H1 (cell line): ENCODE results near the gene MEA1. TPM values are rescaled to one million over a fixed set of nuclear protein-coding genes. Genes with fewer than 3 reads are reported as not detected.

Experiments
- CTCF ChIA-PET: fragments of 300-600 bp; sonication (Branson Sonifier 250); formaldehyde crosslinking; loops from one replicate; lab custom pipeline; 2021; ENCODE audit not compliant: partially characterized antibody; lab: Charles Lee
- POLR2A ChIA-PET: fragments of 300-600 bp; sonication (Branson Sonifier 250); formaldehyde crosslinking; loops from one replicate; lab custom pipeline; 2021; ENCODE audit warnings: inconsistent platforms; ENCODE audit not compliant: partially characterized antibody; lab: Charles Lee
- DNase-seq, 2 experiments: peaks; one replicate each; pipeline versions ENCODE4 v3.0.0 to v3.0.0-alpha.2; 2010 to 2022; ENCODE audit warnings: low spot score in 2 of 2, low read depth in 1 of 2, mixed read lengths in 1 of 2
- FAIRE-seq: peaks from 2 replicates; lab custom pipeline; 2011; peaks lifted over from hg19 to GRCh38; lab: Jason Lieb, UNC
- H2AFZ ChIP-seq: 2 replicates; pipeline ENCODE4 v1.8.1; 2012; ENCODE audit warnings: low read length, inconsistent platforms
- H2AK5ac ChIP-seq: 2 replicates; pipeline ENCODE4 v1.6.1; 2013; ENCODE audit warnings: low read depth, low read length
- H2BK120ac ChIP-seq: replicated peaks from 2 replicates; pipeline ENCODE3; 2013; ENCODE audit warnings: low read depth, low read length, inconsistent platforms
- H2BK12ac ChIP-seq: 2 replicates; pipeline ENCODE4 v1.6.1; 2013; ENCODE audit warnings: low read depth, low read length
- H2BK15ac ChIP-seq: 2 replicates; pipeline ENCODE4 v1.6.1; 2013; ENCODE audit warnings: low read length
- H2BK20ac ChIP-seq: 2 replicates; pipeline ENCODE4 v1.6.1; 2013; ENCODE audit warnings: low read length
- H2BK5ac ChIP-seq: 2 replicates; pipeline ENCODE4 v1.6.1; 2013; ENCODE audit warnings: low read depth, low read length
- H3K14ac ChIP-seq: 2 replicates; pipeline ENCODE4 v1.6.1; 2013; ENCODE audit warnings: inconsistent platforms; ENCODE audit not compliant: insufficient read length
- H3K18ac ChIP-seq: 2 replicates; pipeline ENCODE4 v1.6.1; 2013; ENCODE audit warnings: low read length; ENCODE audit errors: extremely low read depth
- H3K23ac ChIP-seq: 2 replicates; pipeline ENCODE4 v1.6.1; 2013; ENCODE audit warnings: inconsistent platforms; ENCODE audit not compliant: insufficient read length
- H3K23me2 ChIP-seq: 2 replicates; pipeline ENCODE4 v1.6.1; 2013; ENCODE audit warnings: low read depth, low read length
- H3K27ac ChIP-seq: 2 replicates; pipeline ENCODE4 v1.6.1; 2011; ENCODE audit warnings: low read depth, low read length, inconsistent platforms
- H3K27me3 ChIP-seq, 4 experiments: replicated peaks in 1 of 4; 1 replicate in 1 of 4; 2 replicates in 3 of 4; pipeline versions ENCODE4 v1.6.1 to v1.8.1; 2011 to 2013; ENCODE audit warnings: low read length in 3 of 4, mild to moderate bottlenecking in 3 of 4, inconsistent platforms in 2 of 4, mixed read lengths in 2 of 4, moderate library complexity in 1 of 4; ENCODE audit not compliant: control insufficient read depth in 3 of 4, insufficient read depth in 3 of 4; ENCODE audit errors: extremely low read depth in 1 of 4
- H3K36me3 ChIP-seq, 4 experiments: 2 replicates each; pipeline versions ENCODE4 v1.6.1 to v1.8.1; 2011 to 2013; ENCODE audit warnings: mild to moderate bottlenecking in 4 of 4, low read length in 3 of 4, moderate library complexity in 2 of 4, control low read depth in 1 of 4, inconsistent platforms in 1 of 4; ENCODE audit not compliant: insufficient read depth in 4 of 4, control insufficient read depth in 2 of 4
- H3K4ac ChIP-seq: replicated peaks from 2 replicates; pipeline ENCODE3; 2013; ENCODE audit warnings: low read length, low read depth, mixed read lengths, inconsistent platforms; ENCODE audit not compliant: insufficient read length
- H3K4me1 ChIP-seq, 4 experiments: replicated peaks in 1 of 4; 1 replicate in 1 of 4; 2 replicates in 3 of 4; pipeline versions ENCODE4 v1.6.1 to v1.8.1; 2011 to 2013; ENCODE audit warnings: low read length in 3 of 4, inconsistent platforms in 2 of 4, mixed read lengths in 1 of 4; ENCODE audit not compliant: insufficient read depth in 4 of 4, control insufficient read depth in 3 of 4
- H3K4me2 ChIP-seq, 2 experiments: 2 replicates each; pipeline versions ENCODE4 v1.6.1 to v1.8.1; 2011 to 2013; ENCODE audit warnings: low read depth in 2 of 2, low read length in 2 of 2, control low read depth in 1 of 2, inconsistent platforms in 1 of 2, mild to moderate bottlenecking in 1 of 2; ENCODE audit not compliant: insufficient read depth in 1 of 2
- H3K4me3 ChIP-seq, 4 experiments: fragments of 200-600, 300-600 bp in 1 of 4; sonication (generic), shearing (Covaris generic), sonication (Bioruptor Twin) in 1 of 4; 2 replicates each; pipeline versions ENCODE4 v1.5.1 to v1.8.1; 2011 to 2016; ENCODE audit warnings: low read length in 4 of 4, low read depth in 3 of 4, control low read depth in 2 of 4, inconsistent platforms in 2 of 4, mild to moderate bottlenecking in 2 of 4, mixed read lengths in 1 of 4, moderate library complexity in 1 of 4; ENCODE audit not compliant: insufficient read depth in 2 of 4; ENCODE audit errors: extremely low read depth in 1 of 4
- H3K56ac ChIP-seq: replicated peaks from 2 replicates; pipeline ENCODE3; 2013; ENCODE audit warnings: low read depth, mild to moderate bottlenecking, mixed read lengths, low read length, inconsistent platforms; ENCODE audit not compliant: insufficient read length
- H3K79me1 ChIP-seq: 2 replicates; pipeline ENCODE4 v1.6.1; 2013; ENCODE audit warnings: low read depth, low read length, control low read depth
- H3K79me2 ChIP-seq, 2 experiments: 2 replicates each; pipeline versions ENCODE4 v1.6.1 to v1.8.1; 2012 to 2013; ENCODE audit warnings: low read length in 2 of 2, mild to moderate bottlenecking in 2 of 2, inconsistent platforms in 1 of 2; ENCODE audit not compliant: insufficient read depth in 2 of 2, control insufficient read depth in 1 of 2
- H3K9ac ChIP-seq, 4 experiments: replicated peaks in 1 of 4; 1 replicate in 1 of 4; 2 replicates in 3 of 4; pipeline versions ENCODE4 v1.6.1 to v1.8.1; 2011 to 2013; ENCODE audit warnings: low read depth in 3 of 4, low read length in 3 of 4, control low read depth in 2 of 4, mild to moderate bottlenecking in 2 of 4, moderate library complexity in 2 of 4, inconsistent platforms in 1 of 4; ENCODE audit errors: extremely low read depth in 1 of 4
- H3K9me3 ChIP-seq, 2 experiments: 2 replicates each; pipeline versions ENCODE4 v1.6.1 to v1.8.1; 2012 to 2013; ENCODE audit warnings: mild to moderate bottlenecking in 2 of 2, moderate library complexity in 2 of 2, control low read depth in 1 of 2, inconsistent platforms in 1 of 2, low read depth in 1 of 2, low read length in 1 of 2, mixed read lengths in 1 of 2; ENCODE audit not compliant: insufficient read depth in 2 of 2
- H4K20me1 ChIP-seq, 2 experiments: replicated peaks in 1 of 2; 2 replicates each; pipeline versions ENCODE3 to v1.8.1; 2011 to 2013; ENCODE audit warnings: inconsistent platforms in 2 of 2, low read length in 2 of 2, mild to moderate bottlenecking in 1 of 2; ENCODE audit not compliant: insufficient read depth in 2 of 2, control insufficient read depth in 1 of 2
- H4K5ac ChIP-seq: 2 replicates; pipeline ENCODE4 v1.6.1; 2013; ENCODE audit warnings: low read length, low read depth, mixed read lengths, inconsistent platforms; ENCODE audit not compliant: insufficient read length
- H4K8ac ChIP-seq: 2 replicates; pipeline ENCODE4 v1.8.0; 2013; ENCODE audit warnings: mild to moderate bottlenecking, moderate library complexity, low read length, inconsistent platforms; ENCODE audit not compliant: insufficient read depth; ENCODE audit errors: extremely low read depth
- H4K91ac ChIP-seq: replicated peaks from 2 replicates; pipeline ENCODE3; 2013; ENCODE audit warnings: low read length, mixed read lengths, inconsistent platforms; ENCODE audit not compliant: insufficient read length
- BACH1 ChIP-seq: IDR thresholded peaks from 2 replicates; pipeline ENCODE4 v1.6.1; 2012; ENCODE audit warnings: low read length, improper control_type of control experiment
- BCL11A ChIP-seq, 2 experiments: IDR thresholded peaks; one replicate each; pipeline ENCODE4 v1.6.1; 2011; ENCODE audit warnings: low read depth in 2 of 2, low read length in 2 of 2, mild to moderate bottlenecking in 2 of 2
- BRCA1 ChIP-seq: IDR thresholded peaks from 2 replicates; pipeline ENCODE4 v1.6.1; 2012; ENCODE audit warnings: low read depth, low read length, improper control_type of control experiment
- CEBPB ChIP-seq: IDR thresholded peaks from 2 replicates; pipeline ENCODE4 v1.6.1; 2012; ENCODE audit warnings: low read depth, low read length
- CHD1 ChIP-seq: IDR thresholded peaks from 2 replicates; pipeline ENCODE4 v1.6.1; 2012; ENCODE audit warnings: low read depth, low read length, improper control_type of control experiment
- CHD2 ChIP-seq: IDR thresholded peaks from 2 replicates; pipeline ENCODE4 v1.6.1; 2012; ENCODE audit warnings: low read length, improper control_type of control experiment
- FOSL1 ChIP-seq: IDR thresholded peaks from 2 replicates; pipeline ENCODE4 v1.6.1; 2011; ENCODE audit warnings: mild to moderate bottlenecking, low read depth, low read length, moderate library complexity; ENCODE audit not compliant: insufficient read depth
- JUND ChIP-seq: IDR thresholded peaks from 2 replicates; pipeline ENCODE4 v1.6.1; 2011; ENCODE audit warnings: mild to moderate bottlenecking, improper control_type of control experiment, low read length
- KDM5A ChIP-seq: fragments of 200-600 bp; IDR thresholded peaks from 2 replicates; pipeline ENCODE4 v1.7.1; 2012; ENCODE audit warnings: mild to moderate bottlenecking, low read length, inconsistent platforms, mixed read lengths
- POLR2AphosphoS5 ChIP-seq: IDR thresholded peaks from 2 replicates; pipeline ENCODE4 v1.6.1; 2011; ENCODE audit warnings: low read depth, low read length
- POU5F1 ChIP-seq: IDR thresholded peaks from 2 replicates; pipeline ENCODE4 v1.6.1; 2011; ENCODE audit warnings: low read depth, mild to moderate bottlenecking, low read length, moderate library complexity
- RAD21 ChIP-seq, 2 experiments: IDR thresholded peaks in 1 of 2; conservative IDR thresholded peaks in 1 of 2; 2 replicates each; pipeline ENCODE4 v1.6.1; 2011; ENCODE audit warnings: low read depth in 2 of 2, low read length in 2 of 2, improper control_type of control experiment in 1 of 2, inconsistent platforms in 1 of 2, mild to moderate bottlenecking in 1 of 2, moderate library complexity in 1 of 2
- SIRT6 ChIP-seq: IDR thresholded peaks from one replicate; pipeline ENCODE4 v1.7.1; 2012; ENCODE audit warnings: low read length, inconsistent platforms
- SUZ12 ChIP-seq: fragments of 200-600 bp; sonication (generic); IDR thresholded peaks from 2 replicates; pipeline ENCODE4 v1.6.1; 2012; ENCODE audit warnings: mild to moderate bottlenecking, inconsistent platforms, low read length, moderate library complexity, mixed read lengths
- ZNF274 ChIP-seq: IDR thresholded peaks from 2 replicates; pipeline ENCODE4 v1.7.0; 2012; ENCODE audit warnings: low read length, borderline replicate concordance; ENCODE audit errors: extremely low read depth
- WGBS, 2 experiments: shearing (Covaris generic) in 1 of 2; methylation state at CpG; one replicate each; pipeline versions ENCODE4 v1.1.6 to v1.1.7; 2013 to 2015; ENCODE audit warnings: low lambda C conversion rate in 2 of 2, mixed read lengths in 2 of 2, inconsistent platforms in 1 of 2, low coverage in 1 of 2, missing lambda C conversion rate in 1 of 2; ENCODE audit not compliant: insufficient replicate concordance in 2 of 2, insufficient coverage in 1 of 2, insufficient read length in 1 of 2; ENCODE audit errors: extremely low coverage in 1 of 2, missing lambda C conversion rate in 1 of 2; 5-methylcytosine and 5-hydroxymethylcytosine counted together
- polyA plus RNA-seq, 7 experiments: library from polyadenylated mRNA; depleted of rRNA in 3 of 7; stranded (reverse) in 5 of 7; unstranded in 2 of 7; fragments of >200 nt in 5 of 7; fragments of 200-250 nt in 2 of 7; gene quantifications; 1 replicate in 5 of 7; 2 replicates in 1 of 7; 4 replicates in 1 of 7; pipeline versions ENCODE4 v1.2.1 to v1.2.3, GENCODE V29; 2011 to 2013; ENCODE audit warnings: missing spikeins in 2 of 7, mixed read lengths in 2 of 7
- total RNA-seq: library from RNA; stranded (reverse); fragmentation: NEBNext Ultra II Directional; extraction: Animal tissue kit (Norgen Biotek cat#: 25700); gene quantifications from 2 replicates; pipeline ENCODE4 v1.2.1, GENCODE V29; 2021

Gene MEA1
- total and polyA plus RNA-seq, 2 of the 8 experiments (the other 6 are each of a cell fraction or from before 2014, with no cell fraction given) = 94.2 to 96.4 TPM

DNA sequence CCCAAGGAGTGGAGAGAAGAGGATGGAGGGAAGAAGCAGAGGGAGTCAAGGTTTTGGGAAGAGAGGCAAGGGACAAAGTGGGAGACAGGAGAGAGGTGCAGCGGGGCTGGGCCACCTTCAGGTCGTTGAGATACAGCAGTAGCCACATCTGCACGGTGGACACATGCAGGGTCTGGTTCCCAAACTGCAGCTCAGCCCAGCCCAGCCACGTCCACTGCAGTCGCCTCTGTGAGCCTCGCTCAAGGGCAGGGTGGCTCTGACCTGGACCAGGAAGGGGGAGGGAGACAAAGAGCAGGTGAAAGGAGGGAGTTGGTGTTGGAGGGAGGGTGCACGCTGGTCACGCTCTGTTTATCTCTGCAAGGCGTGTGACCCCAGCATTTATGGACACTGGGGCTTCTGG, 25.0 kb upstream of the MEA1 start:
- Histone ChIP-seq H2BK12ac (no peak overlapping the region), H3K4me1 (no peaks in the 10 kb centered on the region), H3K4ac (no peak overlapping the region), H3K23me2 (no peaks in the 10 kb centered on the region; the same call in 1 of the 2 replicates), H3K9me3 (no peaks in the 10 kb centered on the region), H3K27me3 (no peaks in the 10 kb centered on the region), H2BK15ac (no peak overlapping the region), H3K9ac (no peak overlapping the region), H2AK5ac (no peak overlapping the region), H2AFZ (no peak overlapping the region), H3K4me2 (no peak overlapping the region), H3K79me1 (no peaks in the 10 kb centered on the region), H2BK5ac (no peak overlapping the region), H3K36me3 (peaks cover 2 to 23% (median 13%) of the 10 kb centered on the region in 4 experiments; a peak in 4 of 8 replicates), H2BK20ac (no peak overlapping the region), H4K5ac (no peak overlapping the region), H3K4me3 (no peak overlapping the region), H3K18ac (no peak overlapping the region), H4K20me1 (peaks cover 2 to 18% of the 10 kb centered on the region in 2 experiments), H3K56ac (no peak overlapping the region), H3K14ac (no peak overlapping the region), H3K23ac (no peak overlapping the region), H4K91ac (no peak overlapping the region), H4K8ac (no peak overlapping the region), H3K79me2 (no peaks in the 10 kb centered on the region), H3K27ac (no peak overlapping the region), H2BK120ac (no peak overlapping the region)
- CTCF ChIA-PET = interaction anchor here (0.6 to 1.9 kb wide), 5 partner anchors 22 to 109 kb away, joined by 3 to 9 read pairs (median 3); no protein-coding TSS in a partner anchor
- POLR2A ChIA-PET = interaction anchor here (0.9 to 29.7 kb wide), 7 partner anchors 10 to 32 kb away, joined by 3 to 584 read pairs (median 5); partner anchors contain the start of genes CUL7, KLC4, KLHDC3 and MEA1
- FAIRE-seq (no peak), DNase-seq (no peak)
- WGBS, 2 experiments = 91% methylated on average over 9 of the region's 9 CpGs; no CpG with 5 or more reads in 1 of the 2 experiments
- no peak for TF ChIP-seq FOSL1
- no peak for TF ChIP-seq SIRT6
- TF ChIP-seq CEBPB = no peak
- no peak for TF ChIP-seq RAD21 (IDR thresholded peaks at IDR 0.05 in 1 of 2, conservative IDR thresholded peaks at IDR 0.05 in 1 of 2; ENCODE audit: low read depth in 2 of 2, low read length in 2 of 2)
- no peak for TF ChIP-seq POU5F1
- TF ChIP-seq ZNF274 = no peak
- TF ChIP-seq BCL11A (IDR thresholded peaks at IDR 0.05; ENCODE audit: low read depth in 2 of 2, low read length in 2 of 2) = no peak
- TF ChIP-seq JUND = no peak
- no peak for TF ChIP-seq BACH1
- TF ChIP-seq POLR2AphosphoS5 = no peak
- no peak for TF ChIP-seq CHD2
- TF ChIP-seq BRCA1 = no peak
- TF ChIP-seq CHD1 = no peak
- TF ChIP-seq KDM5A = no peak
- TF ChIP-seq SUZ12 = no peak
